HS-27A (cell line): ENCODE data around the gene RABL6.
"Not testable (repeated sequence)": the region's sequence is repeated elsewhere in the genome, so short reads cannot be mapped to it uniquely, and the experiment has no call there.

ENCODE experiments used
- DNase-seq: peaks from one replicate; pipeline ENCODE4 v3.0.0-alpha.2; 2012; ENCODE audit warnings: low read depth, missing footprints

Gene RABL6

GRCh38 chr9:136796238-136796774 is 11.4 kb upstream of the RABL6 start, which contains the start of gene CCDC183:
TSS of gene CCDC183 (plus strand) at chr9:136796338. CDS start at chr9:136796398, 60 bp downstream.
- no peak for DNase-seq

- not testable (repeated sequence) for DNase-seq
These were observed 10.9 kb upstream of the RABL6 start for GRCh38 chr9:136796775-136797347.

- DNase-seq: no peak
These were observed 9.1 kb upstream of the RABL6 start for GRCh38 chr9:136798708-136799078.

- DNase-seq: no peak
These were observed 8.5 kb upstream of the RABL6 start for GRCh38 chr9:136799079-136799853.

GRCh38 chr9:136799854-136800657 is 7.7 kb upstream of the RABL6 start:
- DNase-seq: no peak

GRCh38 chr9:136802321-136802720 is 5.4 kb upstream of the RABL6 start:
- DNase-seq: no peak

- not testable (repeated sequence) for DNase-seq
These were observed 4.7 kb upstream of the RABL6 start for GRCh38 chr9:136803009-136803550.

GRCh38 chr9:136803551-136804508 is 3.9 kb upstream of the RABL6 start:
- no peak for DNase-seq

GRCh38 chr9:136804509-136805206 is 3.1 kb upstream of the RABL6 start:
- DNase-seq: no peak

GRCh38 chr9:136805207-136805740 is 2.5 kb upstream of the RABL6 start:
- DNase-seq: no peak

- no peak for DNase-seq
These were observed 1.7 kb upstream of the RABL6 start for GRCh38 chr9:136806067-136806466.

- DNase-seq: no peak
These were observed 1.0 kb upstream of the RABL6 start for GRCh38 chr9:136806631-136807201.

- DNase-seq: no peak
These were observed 492 bp downstream of the RABL6 start for GRCh38 chr9:136808075-136808805.

GRCh38 chr9:136808806-136809158 is 1.0 kb downstream of the RABL6 start:
- no peak for DNase-seq

GRCh38 chr9:136814725-136815421 is 7.1 kb downstream of the RABL6 start:
- no peak for DNase-seq

- DNase-seq: no peak
These were observed 7.7 kb downstream of the RABL6 start for GRCh38 chr9:136815422-136815782.

GRCh38 chr9:136820971-136821825 is 13.4 kb downstream of the RABL6 start:
- no peak for DNase-seq
